ENCODE results near the gene PCP4.

The PCP4 gene

DNA sequence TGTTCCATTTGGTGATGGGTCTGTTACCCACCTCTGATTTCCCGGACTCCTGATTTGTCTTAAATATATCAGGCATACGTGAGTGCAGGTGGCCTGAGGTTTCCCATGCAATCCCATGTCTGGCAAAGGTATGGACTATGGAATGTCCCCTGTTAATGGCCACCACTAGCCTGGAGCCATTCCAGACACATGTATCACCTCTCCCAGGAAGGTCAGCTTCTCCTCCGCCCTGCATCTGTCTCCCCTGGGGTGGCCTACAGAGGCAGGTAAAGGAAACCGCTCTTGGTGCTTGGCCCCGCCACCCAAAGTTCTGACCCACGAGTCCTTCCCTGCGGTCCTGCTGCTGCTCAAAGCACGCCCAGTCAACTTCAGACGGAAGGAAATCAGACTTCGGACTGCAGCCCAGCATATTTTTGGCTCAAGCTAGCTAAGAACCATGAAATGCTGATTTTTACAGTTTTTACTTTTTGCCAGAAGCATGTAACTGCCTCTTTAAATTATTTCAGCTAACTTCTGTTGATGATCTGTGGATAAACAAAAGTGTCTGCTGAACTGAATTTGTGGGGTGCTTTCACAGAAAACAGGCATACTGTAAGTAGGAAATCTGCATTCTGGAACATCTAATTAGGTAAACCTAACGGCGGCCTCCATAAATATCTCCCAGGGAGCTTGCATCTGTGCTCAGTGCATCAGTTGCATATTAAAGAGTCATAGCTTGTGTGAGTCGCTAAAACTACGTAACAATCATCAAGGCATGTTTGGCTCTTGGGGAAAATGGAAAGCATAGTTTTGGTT is 105.9 kb downstream of the PCP4 start:
- DNase-seq (ENCODE audit: low read depth): no peak

DNA sequence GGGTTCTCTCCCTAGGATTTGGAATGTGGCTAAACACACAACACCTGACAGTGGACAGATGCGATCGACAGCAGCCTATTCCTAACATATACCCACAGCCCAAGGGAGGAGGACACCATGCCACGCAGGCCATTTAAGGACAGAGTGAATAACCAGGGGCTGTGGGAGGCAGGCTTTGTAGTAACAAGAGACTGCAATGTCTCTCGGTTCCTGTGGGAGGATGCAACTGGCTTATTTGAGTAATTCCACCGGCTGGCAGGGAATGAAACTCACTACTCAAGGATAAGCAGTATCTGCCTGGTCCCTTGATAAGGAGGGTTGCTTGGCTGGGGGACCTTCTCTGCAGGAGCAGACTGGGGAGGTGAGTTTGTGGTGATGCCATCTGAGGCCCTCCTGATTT is 109.6 kb downstream of the PCP4 start:
- DNase-seq (ENCODE audit: low read depth): no peak
